ENCODE data around the gene SKAP2. TPM values are rescaled to one million over a fixed set of nuclear protein-coding genes. Genes with fewer than 3 reads are reported as not detected.

SKAP2 gene
- total and polyA plus RNA-seq, 2 experiments from 2014 or later = 2.5 to 4.4 TPM

GRCh38 chr7:26705567-26705966 lies 158.8 kb downstream of the SKAP2 start:
- H4K20me1 ChIP-seq (replicated peaks; ENCODE audit: insufficient read depth) = no peaks in the 10 kb centered on the region
- no peak overlapping the region for H3K27ac Mint-ChIP-seq
- no peak for ATAC-seq

More at GRCh38 chr7:26705567-26705966, 158.8 kb downstream of the SKAP2 start:
- Histone ChIP-seq H3F3A (replicated peaks; ENCODE audit: low read depth) (no peaks in the 10 kb centered on the region), H3K4me3 (no peak overlapping the region), H3K27me3 (ENCODE audit: insufficient read depth) (no peaks in the 10 kb centered on the region), H2AFZ (no peak overlapping the region), H3K36me3 (ENCODE audit: insufficient read depth) (no peaks in the 10 kb centered on the region), H3K4me2 (no peak overlapping the region), H3K4me1 (ENCODE audit: insufficient read depth) (no peaks in the 10 kb centered on the region), H3K79me2 (replicated peaks; ENCODE audit: insufficient read depth) (no peaks in the 10 kb centered on the region), H3K27ac (ENCODE audit: low read depth) (no peak overlapping the region), H3K9me2 (ENCODE audit: insufficient read depth) (no peaks in the 10 kb centered on the region)
- TF ChIP-seq EZH2 (IDR thresholded peaks at IDR 0.05; ENCODE audit: low read depth, unreplicated experiment) (no peak), ZNF331 (CRISPR knock-in tag; IDR thresholded peaks at IDR 0.05; ENCODE audit: low read depth) (no peak), EZH2phosphoT487 (IDR thresholded peaks at IDR 0.05; ENCODE audit: unreplicated experiment) (no peak), POLR2AphosphoS5 (IDR thresholded peaks at IDR 0.05; ENCODE audit: low read depth) (no peak), ZNF462 (CRISPR knock-in tag; IDR thresholded peaks at IDR 0.05) (no peak), CTCF (conservative IDR thresholded peaks at IDR 0.05; ENCODE audit: low read depth in 2 of 2) (no peak), JUNB (IDR thresholded peaks at IDR 0.05; ENCODE audit: unreplicated experiment) (no peak), ETS1 (IDR thresholded peaks at IDR 0.05) (no peak), REST (IDR thresholded peaks at IDR 0.05; ENCODE audit: unreplicated experiment) (no peak), ZNF114 (CRISPR knock-in tag; IDR thresholded peaks at IDR 0.05) (no peak), NANOG (IDR thresholded peaks at IDR 0.05; ENCODE audit: borderline replicate concordance) (no peak), STAT1 (IDR thresholded peaks at IDR 0.05; ENCODE audit: unreplicated experiment) (no peak), CREB1 (CRISPR knock-in tag; IDR thresholded peaks at IDR 0.05; ENCODE audit: low read depth) (no peak)
- no peaks in the 10 kb centered on the region for H3K9me3 Mint-ChIP-seq
- no peaks in the 10 kb centered on the region for H3K36me3 Mint-ChIP-seq (ENCODE audit: low read depth)
- H3K27me3 Mint-ChIP-seq (ENCODE audit: insufficient read depth, low read depth, poor library complexity) = peaks cover 3% of the 10 kb centered on the region
- H3K4me1 Mint-ChIP-seq = no peaks in the 10 kb centered on the region
- H3K4me3 Mint-ChIP-seq = no peak overlapping the region
- no peak for DNase-seq (ENCODE audit: low spot score)

Measured in GM23338 (cell line).